HepG2 (cell line): ENCODE results near the gene CPED1. TPM values are rescaled to one million over a fixed set of nuclear protein-coding genes. Genes with fewer than 3 reads are reported as not detected.

ENCODE experiments used
- ATAC-seq: fragments of 200-7000 bp; cut with Tn5 transposase; 3 replicates; pipeline ENCODE4 v1.9.1; 2020; ENCODE audit warnings: mild to moderate bottlenecking, moderate library complexity
- BruUV-seq: library from RNA; stranded (reverse); fragments of 400-500 nt; replicated peaks from 2 replicates; lab custom pipeline; 2021; lab: Mats Ljungman, UMichigan
- CTCF ChIA-PET: fragments of 300-600 bp; formaldehyde crosslinking; extraction: SDS; loops from one replicate; lab custom pipeline; 2021; ENCODE audit warnings: low total read pairs, inconsistent platforms, low intra/inter-chr PET ratio; lab: Yijun Ruan, JAX
- POLR2A ChIA-PET: fragments of 350-600 bp; sonication (Branson Sonifier 250); formaldehyde crosslinking; loops from one replicate; lab custom pipeline; 2020; ENCODE audit warnings: antibody characterized with exemption, inconsistent platforms; lab: Yijun Ruan, JAX
- DNase-seq: peaks from one replicate; pipeline ENCODE4 v3.0.0-alpha.2; 2015; ENCODE audit warnings: low spot score
- FAIRE-seq: peaks from 3 replicates; lab custom pipeline; 2011; peaks lifted over from hg19 to GRCh38; lab: Jason Lieb, UNC
- H2AFZ ChIP-seq: one replicate; pipeline ENCODE4 v1.6.1; 2011; ENCODE audit warnings: low read length, inconsistent platforms
- H3K27ac ChIP-seq: fragments of 300-600 bp; 3 replicates; pipeline ENCODE4 v1.8.0; 2011; ENCODE audit warnings: mixed run types, mild to moderate bottlenecking, mixed read lengths, low read length, inconsistent platforms; ENCODE audit not compliant: insufficient read depth; ENCODE audit errors: extremely low read length
- H3K27me3 ChIP-seq, 2 experiments: fragments of 200-600 bp in 1 of 2; 2 replicates in 1 of 2; 3 replicates in 1 of 2; pipeline versions ENCODE4 v1.6.0 to v1.8.0; 2011; ENCODE audit warnings: low read length in 2 of 2, mild to moderate bottlenecking in 2 of 2, moderate library complexity in 2 of 2, inconsistent platforms in 1 of 2; ENCODE audit not compliant: insufficient read depth in 2 of 2, control insufficient read depth in 1 of 2
- H3K36me3 ChIP-seq, 2 experiments: fragments of 200-600 bp in 1 of 2; replicated peaks in 1 of 2; 2 replicates in 1 of 2; 3 replicates in 1 of 2; pipeline versions ENCODE4 v1.5.1 to v1.8.0; 2011; ENCODE audit warnings: low read length in 2 of 2, inconsistent platforms in 1 of 2; ENCODE audit not compliant: insufficient read depth in 2 of 2, control insufficient read depth in 1 of 2
- H3K4me1 ChIP-seq: 2 replicates; pipeline ENCODE4 v1.5.1; 2012; ENCODE audit warnings: low read length, inconsistent platforms; ENCODE audit not compliant: insufficient read depth
- H3K4me2 ChIP-seq: 2 replicates; pipeline ENCODE4 v1.6.0; 2011; ENCODE audit warnings: low read depth, low read length, inconsistent platforms
- H3K4me3 ChIP-seq, 3 experiments: fragments of 200-600 bp in 1 of 3; sonication (generic), shearing (Covaris generic) in 1 of 3; replicated peaks in 1 of 3; 2 replicates each; pipeline ENCODE4 v1.5.1; 2011 to 2016; ENCODE audit warnings: low read length in 3 of 3, inconsistent platforms in 2 of 3, low read depth in 2 of 3, mild to moderate bottlenecking in 2 of 3, control low read depth in 1 of 3, mixed read lengths in 1 of 3; ENCODE audit not compliant: insufficient read depth in 1 of 3
- H3K79me2 ChIP-seq: one replicate; pipeline ENCODE4 v1.6.1; 2011; ENCODE audit warnings: low read length, inconsistent platforms; ENCODE audit not compliant: insufficient read depth
- H3K9ac ChIP-seq: 2 replicates; pipeline ENCODE4 v1.6.0; 2011; ENCODE audit warnings: mild to moderate bottlenecking, low read depth, low read length, inconsistent platforms; ENCODE audit not compliant: insufficient read depth
- H3K9me3 ChIP-seq: 2 replicates; pipeline ENCODE4 v1.5.1; 2012; ENCODE audit warnings: mild to moderate bottlenecking, low read length
- H4K20me1 ChIP-seq: 2 replicates; pipeline ENCODE4 v1.6.0; 2011; ENCODE audit warnings: inconsistent platforms, mild to moderate bottlenecking, low read length, moderate library complexity; ENCODE audit not compliant: insufficient read depth
- CHD4 ChIP-seq: fragments of 200-600 bp; sonication (generic); IDR thresholded peaks from 2 replicates; pipeline ENCODE4 v1.7.0; 2017; ENCODE audit warnings: mild to moderate bottlenecking, low read length, borderline replicate concordance
- EED ChIP-seq: sonication (generic); formaldehyde crosslinking; IDR thresholded peaks from 2 replicates; pipeline ENCODE4 v1.5.0; 2020; ENCODE audit warnings: mild to moderate bottlenecking, missing genetic modification reagents
- SP1 ChIP-seq, 2 experiments: fragments of 450-650 bp in 1 of 2; sonication (generic) in 1 of 2; formaldehyde crosslinking in 1 of 2; IDR thresholded peaks; 2 replicates each; pipeline versions ENCODE4 v1.4.0 to v1.6.1; 2016 to 2020; ENCODE audit warnings: missing genetic modification reagents in 1 of 2
- ZIK1 ChIP-seq: sonication (generic); formaldehyde crosslinking; IDR thresholded peaks from 2 replicates; pipeline ENCODE4 v1.5.0; 2020; ENCODE audit warnings: mild to moderate bottlenecking, low read depth, missing genetic modification reagents, borderline replicate concordance
- ZNF274 ChIP-seq: sonication (generic); formaldehyde crosslinking; IDR thresholded peaks from 2 replicates; pipeline ENCODE4 v1.5.1; 2020; ENCODE audit warnings: mild to moderate bottlenecking, missing genetic modification reagents
- ZNF3 ChIP-seq: IDR thresholded peaks from 2 replicates; pipeline ENCODE4 v1.7.0; 2017; ENCODE audit warnings: inconsistent platforms
- WGBS: methylation state at CpG from one replicate; pipeline ENCODE4 v1.1.6; 2017; ENCODE audit warnings: low lambda C conversion rate; 5-methylcytosine and 5-hydroxymethylcytosine counted together
- in situ Hi-C: cut with HindIII; loops from 2 replicates; pipeline ENCODE4 v1.10.0; 2017; ENCODE audit warnings: low pct_unique_long_range_greater_than_20kb; ENCODE audit not compliant: extremely low pct_ligation_motif_present
- intact Hi-C: fragments of 100-400 bp; cut with micrococcal nuclease; formaldehyde crosslinking; loops from one replicate; pipeline ENCODE4 v1.10.0; 2022; ENCODE audit not compliant: unreplicated experiment
- polyA plus RNA-seq, 8 experiments: library from polyadenylated mRNA; depleted of rRNA in 3 of 8; stranded (reverse) in 7 of 8; unstranded in 1 of 8; fragments of >200 nt; fragmentation: Illumina TruSeq in 4 of 8; extraction: Trizol in 4 of 8; gene quantifications; 2 replicates each; pipeline versions ENCODE4 v1.2.1 to v1.2.3, GENCODE V29; 2011 to 2016; ENCODE audit warnings: low read depth in 4 of 8, missing spikeins in 1 of 8, mixed read lengths in 1 of 8; ENCODE audit not compliant: insufficient read depth in 1 of 8
- total RNA-seq, 5 experiments: library from RNA; depleted of rRNA; stranded (reverse); fragments of >200 nt; fragmentation: Illumina TruSeq; extraction: Trizol; gene quantifications; 2 replicates each; pipeline ENCODE4 v1.2.3, GENCODE V29; 2016; ENCODE audit warnings: low read depth in 1 of 5
- TF ChIP-seq, protein P1 (sequence below): sonication (generic); formaldehyde crosslinking; IDR thresholded peaks from 2 replicates; pipeline ENCODE4 v1.5.1; 2020; ENCODE audit warnings: missing genetic modification reagents, mild to moderate bottlenecking, borderline replicate concordance
- TF ChIP-seq, protein P2 (sequence below): sonication (generic); formaldehyde crosslinking; IDR thresholded peaks from 2 replicates; pipeline ENCODE4 v1.4.0; 2020; ENCODE audit warnings: missing genetic modification reagents
- TF ChIP-seq, protein P3 (sequence below): sonication (generic); formaldehyde crosslinking; IDR thresholded peaks from 2 replicates; pipeline ENCODE4 v1.9.0; 2021; ENCODE audit warnings: missing genetic modification reagents, borderline replicate concordance

CPED1 gene
- total and polyA plus RNA-seq, 2 of the 13 experiments (the other 11 are each of a cell fraction or from before 2014, with no cell fraction given) = 11.5 to 27.0 TPM

DNA sequence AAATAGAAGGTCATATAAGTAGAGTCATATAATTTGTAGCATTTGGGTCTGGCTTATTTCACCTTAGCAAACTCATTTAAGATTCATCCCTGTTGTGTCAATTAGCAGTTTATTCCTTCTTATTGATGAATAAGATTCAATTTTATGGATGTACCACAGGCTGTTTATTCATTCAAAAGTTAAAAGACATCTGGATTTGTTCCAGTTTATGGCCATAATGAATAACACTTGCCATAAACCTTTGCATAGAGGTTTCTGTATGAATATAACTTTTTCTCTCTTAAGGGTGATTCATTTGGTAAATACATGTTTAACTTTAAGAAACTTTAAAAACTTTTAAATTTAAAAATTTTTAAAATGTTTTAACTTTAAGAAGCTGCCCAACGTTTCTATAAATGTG lies 66.4 kb downstream of the CPED1 start:
- no peak for FAIRE-seq
- no peak for ATAC-seq
- no peaks in the 10 kb centered on the region for H3K4me1 ChIP-seq
- no peaks in the 10 kb centered on the region for H3K9me3 ChIP-seq
- H3K36me3 ChIP-seq = no peaks in the 10 kb centered on the region
- intact Hi-C loops (no loop called here), in situ Hi-C loops (no loop called here)
- H3K9ac ChIP-seq = no peak overlapping the region
- no peak for DNase-seq
- H3K27me3 ChIP-seq = no peaks in the 10 kb centered on the region
- H3K4me2 ChIP-seq = no peak overlapping the region
- no TSS peak for BruUV-seq
- no peak for TF ChIP-seq EED (CRISPR knock-in tag)
- TF ChIP-seq ZNF274 (CRISPR knock-in tag) = no peak
- TF ChIP-seq, protein P1, sequence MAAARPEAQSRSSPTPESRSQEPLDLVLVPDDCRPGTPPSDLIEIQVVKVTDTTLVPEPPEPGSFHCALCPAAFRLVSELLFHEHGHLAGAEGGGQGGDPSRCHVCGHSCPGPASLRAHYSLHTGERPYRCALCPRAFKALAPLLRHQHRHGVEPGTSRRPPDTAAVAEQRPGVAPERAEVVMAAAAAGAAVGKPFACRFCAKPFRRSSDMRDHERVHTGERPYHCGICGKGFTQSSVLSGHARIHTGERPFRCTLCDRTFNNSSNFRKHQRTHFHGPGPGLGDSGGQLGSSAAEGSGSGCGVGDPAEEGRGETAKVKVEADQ = no peak
- TF ChIP-seq SP1 (IDR thresholded peaks at IDR 0.05) = no peak
- no peak for TF ChIP-seq SP1 (CRISPR knock-in tag; IDR thresholded peaks at IDR 0.05)
- TF ChIP-seq ZNF3 (CRISPR knock-in tag) = no peak
- no peak overlapping the region for H3K4me3 ChIP-seq
- WGBS = 2% methylated on average over 1 of the region's 1 CpG
- ChIA-PET CTCF (no interaction called here), POLR2A (no interaction called here)
- H3K79me2 ChIP-seq = no peaks in the 10 kb centered on the region
- H4K20me1 ChIP-seq = no peaks in the 10 kb centered on the region
- H2AFZ ChIP-seq = no peak overlapping the region
- H3K27ac ChIP-seq = no peak overlapping the region

DNA sequence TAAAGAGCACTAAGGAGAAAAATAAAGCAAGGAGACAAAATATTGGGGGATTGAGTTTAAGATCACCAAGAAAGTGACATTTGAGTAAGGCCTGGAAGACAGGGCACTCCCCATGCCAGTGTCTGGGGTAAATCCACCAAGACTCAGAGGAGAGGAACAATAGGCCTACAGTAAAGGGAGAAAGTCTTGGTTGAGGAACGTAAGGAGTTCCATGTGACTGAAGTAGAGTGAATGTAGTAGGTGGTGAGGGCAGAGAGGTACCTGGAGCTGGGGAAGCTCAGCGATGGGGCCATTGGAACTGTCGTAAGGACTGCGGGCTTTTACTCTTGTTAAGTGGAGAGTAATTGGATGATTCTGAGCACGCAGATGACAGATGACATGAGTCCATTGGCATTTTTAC lies 69.4 kb downstream of the CPED1 start:
- intact Hi-C loops (no loop called here), in situ Hi-C loops (no loop called here)
- Histone ChIP-seq H3K27ac (no peak overlapping the region), H3K27me3 (no peaks in the 10 kb centered on the region), H4K20me1 (no peaks in the 10 kb centered on the region), H3K36me3 (no peaks in the 10 kb centered on the region), H3K9me3 (no peaks in the 10 kb centered on the region), H3K4me3 (no peak overlapping the region), H2AFZ (no peak overlapping the region), H3K4me2 (no peak overlapping the region), H3K9ac (no peak overlapping the region), H3K79me2 (no peaks in the 10 kb centered on the region), H3K4me1 (no peaks in the 10 kb centered on the region; the same call in 1 of the 2 replicates)
- DNase-seq (no peak), FAIRE-seq (no peak), ATAC-seq (no peak)
- BruUV-seq = no TSS peak
- POLR2A ChIA-PET = no interaction called here
- 50% methylated on average over 5 of the region's 5 CpGs for WGBS
- CTCF ChIA-PET = no interaction called here
- TF ChIP-seq, protein P2, sequence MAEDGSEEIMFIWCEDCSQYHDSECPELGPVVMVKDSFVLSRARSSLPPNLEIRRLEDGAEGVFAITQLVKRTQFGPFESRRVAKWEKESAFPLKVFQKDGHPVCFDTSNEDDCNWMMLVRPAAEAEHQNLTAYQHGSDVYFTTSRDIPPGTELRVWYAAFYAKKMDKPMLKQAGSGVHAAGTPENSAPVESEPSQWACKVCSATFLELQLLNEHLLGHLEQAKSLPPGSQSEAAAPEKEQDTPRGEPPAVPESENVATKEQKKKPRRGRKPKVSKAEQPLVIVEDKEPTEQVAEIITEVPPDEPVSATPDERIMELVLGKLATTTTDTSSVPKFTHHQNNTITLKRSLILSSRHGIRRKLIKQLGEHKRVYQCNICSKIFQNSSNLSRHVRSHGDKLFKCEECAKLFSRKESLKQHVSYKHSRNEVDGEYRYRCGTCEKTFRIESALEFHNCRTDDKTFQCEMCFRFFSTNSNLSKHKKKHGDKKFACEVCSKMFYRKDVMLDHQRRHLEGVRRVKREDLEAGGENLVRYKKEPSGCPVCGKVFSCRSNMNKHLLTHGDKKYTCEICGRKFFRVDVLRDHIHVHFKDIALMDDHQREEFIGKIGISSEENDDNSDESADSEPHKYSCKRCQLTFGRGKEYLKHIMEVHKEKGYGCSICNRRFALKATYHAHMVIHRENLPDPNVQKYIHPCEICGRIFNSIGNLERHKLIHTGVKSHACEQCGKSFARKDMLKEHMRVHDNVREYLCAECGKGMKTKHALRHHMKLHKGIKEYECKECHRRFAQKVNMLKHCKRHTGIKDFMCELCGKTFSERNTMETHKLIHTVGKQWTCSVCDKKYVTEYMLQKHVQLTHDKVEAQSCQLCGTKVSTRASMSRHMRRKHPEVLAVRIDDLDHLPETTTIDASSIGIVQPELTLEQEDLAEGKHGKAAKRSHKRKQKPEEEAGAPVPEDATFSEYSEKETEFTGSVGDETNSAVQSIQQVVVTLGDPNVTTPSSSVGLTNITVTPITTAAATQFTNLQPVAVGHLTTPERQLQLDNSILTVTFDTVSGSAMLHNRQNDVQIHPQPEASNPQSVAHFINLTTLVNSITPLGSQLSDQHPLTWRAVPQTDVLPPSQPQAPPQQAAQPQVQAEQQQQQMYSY (CRISPR knock-in tag) = no peak
- TF ChIP-seq CHD4 (no peak), ZIK1 (no peak)
- TF ChIP-seq, protein P3, sequence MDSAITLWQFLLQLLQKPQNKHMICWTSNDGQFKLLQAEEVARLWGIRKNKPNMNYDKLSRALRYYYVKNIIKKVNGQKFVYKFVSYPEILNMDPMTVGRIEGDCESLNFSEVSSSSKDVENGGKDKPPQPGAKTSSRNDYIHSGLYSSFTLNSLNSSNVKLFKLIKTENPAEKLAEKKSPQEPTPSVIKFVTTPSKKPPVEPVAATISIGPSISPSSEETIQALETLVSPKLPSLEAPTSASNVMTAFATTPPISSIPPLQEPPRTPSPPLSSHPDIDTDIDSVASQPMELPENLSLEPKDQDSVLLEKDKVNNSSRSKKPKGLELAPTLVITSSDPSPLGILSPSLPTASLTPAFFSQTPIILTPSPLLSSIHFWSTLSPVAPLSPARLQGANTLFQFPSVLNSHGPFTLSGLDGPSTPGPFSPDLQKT = no peak
